ENCODE measurements around the gene CBFA2T3.

The CBFA2T3 gene

DNA sequence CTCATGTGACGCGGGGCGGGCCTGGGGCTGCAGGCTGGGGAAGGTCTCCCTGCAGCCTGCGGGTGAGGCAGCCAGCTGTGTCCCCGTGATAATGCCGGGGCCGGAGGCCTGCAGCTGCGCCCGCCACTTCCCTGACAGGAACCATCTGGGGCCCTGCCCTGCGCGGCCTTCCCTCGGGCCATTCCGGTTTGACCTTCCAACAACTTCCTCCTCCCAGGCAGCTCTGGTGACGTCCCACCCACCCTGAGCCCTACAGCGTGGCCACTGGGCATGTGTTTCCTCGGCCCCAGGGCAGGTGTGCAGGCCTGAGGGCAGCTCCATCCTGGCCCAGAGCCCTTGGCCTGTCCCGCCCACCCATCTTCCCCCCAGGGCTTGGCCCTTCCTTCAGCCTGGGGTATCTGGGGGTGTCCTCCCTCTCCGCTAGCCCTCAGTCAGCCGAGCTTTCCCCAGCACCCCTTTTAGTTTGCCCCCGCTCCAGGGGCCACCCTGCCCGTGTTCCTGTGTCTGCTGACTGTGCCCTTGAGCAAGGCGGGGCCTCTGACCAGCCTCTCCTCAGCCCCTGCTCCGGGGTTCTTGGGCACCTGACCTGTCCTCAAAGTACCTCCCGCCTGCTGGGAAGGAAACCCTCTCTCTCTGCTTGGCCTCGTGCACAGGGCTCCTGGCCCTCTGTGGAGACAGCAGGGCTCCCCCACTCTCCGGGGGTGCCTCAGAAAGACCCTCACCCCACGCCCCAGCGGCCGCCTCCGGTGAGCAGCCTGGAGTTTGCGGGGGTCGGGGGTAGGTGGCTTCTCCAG lies at the start of gene CBFA2T3:
CBFA2T3 (minus strand) TSS at position 190 of the 794 bp plus-strand sequence. CDS start 400 bp downstream, outside the sequence.
- H3K36me3 Mint-ChIP-seq, result no peaks in the 10 kb centered on the region
- H3K27me3 Mint-ChIP-seq, result peaks cover 12% of the 10 kb centered on the region
- no peak within 1 kb of the TSS for H3K4me3 Mint-ChIP-seq
- no peak within 1 kb of the TSS for H3K27ac Mint-ChIP-seq
- H3K9me3 Mint-ChIP-seq (ENCODE audit: low read depth), result no peaks in the 10 kb centered on the region
- no peaks in the 10 kb centered on the region for H3K4me1 Mint-ChIP-seq (ENCODE audit: low read depth)

DNA sequence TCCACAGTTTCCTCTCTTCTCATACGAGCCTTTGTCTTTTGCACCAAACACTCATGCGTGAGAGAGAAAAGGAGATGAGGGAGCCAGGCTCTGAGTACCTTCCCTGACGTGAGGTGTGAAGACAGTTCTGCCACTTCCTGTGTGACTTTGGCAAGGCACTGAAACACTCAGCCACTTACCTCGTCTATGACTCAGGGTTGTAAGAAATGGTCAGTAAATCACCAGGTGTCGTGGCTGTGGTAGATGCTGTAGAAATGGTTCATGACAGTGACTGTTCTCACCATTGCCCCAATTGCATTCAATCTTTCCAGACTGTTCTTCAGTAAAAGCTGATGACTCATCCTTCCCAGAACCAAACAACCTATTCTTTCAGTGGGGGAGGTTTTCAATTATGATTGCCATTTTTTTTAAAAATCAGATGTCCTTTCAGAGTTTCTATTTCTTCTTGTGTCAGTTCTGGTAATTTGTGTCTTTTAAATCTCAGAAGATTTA lies 49.2 kb upstream of the CBFA2T3 start:
- Mint-ChIP-seq H3K27me3 (peaks cover 2% of the 10 kb centered on the region), H3K4me1 (ENCODE audit: low read depth) (peaks cover 14% of the 10 kb centered on the region), H3K4me3 (peak overlapping the region; percentile 21), H3K27ac (peak overlapping the region; percentile 82), H3K36me3 (peaks cover 7% of the 10 kb centered on the region), H3K9me3 (ENCODE audit: low read depth) (peaks cover 13% of the 10 kb centered on the region)

DNA sequence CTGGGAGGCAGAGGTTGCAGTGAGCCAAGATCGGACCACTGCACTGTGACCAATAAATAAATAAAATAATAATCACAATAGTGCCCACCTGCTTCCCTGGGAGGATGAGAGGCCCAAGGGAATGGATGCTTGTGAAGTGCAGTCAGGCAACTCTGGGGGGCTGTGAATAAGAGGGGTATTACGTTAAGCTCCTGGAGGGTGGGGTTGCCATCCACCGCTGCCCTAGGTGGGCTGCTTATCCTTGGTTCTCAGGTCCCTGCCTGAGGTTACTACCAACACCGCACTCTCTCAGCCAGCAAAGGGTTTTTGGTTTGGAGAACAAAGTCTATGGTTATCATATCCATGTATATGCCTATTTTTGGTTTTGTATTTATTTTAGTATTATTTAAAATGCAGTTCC lies 48.6 kb upstream of the CBFA2T3 start:
- H3K4me1 Mint-ChIP-seq (ENCODE audit: low read depth), result peaks cover 10% of the 10 kb centered on the region

DNA sequence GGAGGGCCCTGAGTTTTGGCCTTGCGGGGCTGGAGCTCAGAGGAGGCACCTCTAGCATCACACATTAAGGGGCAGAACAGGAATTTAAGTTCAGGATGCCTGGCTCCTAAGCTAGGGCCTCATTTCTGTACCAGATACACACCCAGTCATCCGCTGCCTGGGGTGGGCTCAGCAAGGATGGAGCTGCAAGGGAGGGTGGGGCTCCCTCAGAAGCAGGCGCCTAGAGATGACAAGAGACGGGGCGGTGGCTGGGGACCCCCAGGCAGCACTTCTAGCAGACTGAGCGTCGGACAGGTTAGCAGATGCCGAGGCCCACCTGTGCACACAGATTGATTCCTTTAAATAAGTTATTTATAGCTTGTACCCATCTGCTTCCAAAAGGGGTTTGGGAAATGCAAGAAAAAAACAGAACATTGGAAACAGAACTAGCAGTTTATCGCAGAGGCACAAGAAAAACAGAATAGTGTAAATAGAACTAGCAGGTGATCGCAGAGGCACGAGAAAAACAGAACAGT lies 47.6 kb upstream of the CBFA2T3 start:
- Mint-ChIP-seq H3K4me1 (ENCODE audit: low read depth) (peaks cover 12% of the 10 kb centered on the region), H3K27me3 (peaks cover 2% of the 10 kb centered on the region), H3K27ac (no peak overlapping the region), H3K9me3 (ENCODE audit: low read depth) (peaks cover 10% of the 10 kb centered on the region), H3K4me3 (no peak overlapping the region), H3K36me3 (peaks cover 4% of the 10 kb centered on the region)

More for the DNA sequence above, 48.6 kb upstream of the CBFA2T3 start:
- Mint-ChIP-seq H3K27me3 (peaks cover 2% of the 10 kb centered on the region), H3K4me3 (no peak overlapping the region), H3K9me3 (ENCODE audit: low read depth) (peaks cover 10% of the 10 kb centered on the region), H3K27ac (peak overlapping the region; percentile 82), H3K36me3 (peaks cover 4% of the 10 kb centered on the region)

DNA sequence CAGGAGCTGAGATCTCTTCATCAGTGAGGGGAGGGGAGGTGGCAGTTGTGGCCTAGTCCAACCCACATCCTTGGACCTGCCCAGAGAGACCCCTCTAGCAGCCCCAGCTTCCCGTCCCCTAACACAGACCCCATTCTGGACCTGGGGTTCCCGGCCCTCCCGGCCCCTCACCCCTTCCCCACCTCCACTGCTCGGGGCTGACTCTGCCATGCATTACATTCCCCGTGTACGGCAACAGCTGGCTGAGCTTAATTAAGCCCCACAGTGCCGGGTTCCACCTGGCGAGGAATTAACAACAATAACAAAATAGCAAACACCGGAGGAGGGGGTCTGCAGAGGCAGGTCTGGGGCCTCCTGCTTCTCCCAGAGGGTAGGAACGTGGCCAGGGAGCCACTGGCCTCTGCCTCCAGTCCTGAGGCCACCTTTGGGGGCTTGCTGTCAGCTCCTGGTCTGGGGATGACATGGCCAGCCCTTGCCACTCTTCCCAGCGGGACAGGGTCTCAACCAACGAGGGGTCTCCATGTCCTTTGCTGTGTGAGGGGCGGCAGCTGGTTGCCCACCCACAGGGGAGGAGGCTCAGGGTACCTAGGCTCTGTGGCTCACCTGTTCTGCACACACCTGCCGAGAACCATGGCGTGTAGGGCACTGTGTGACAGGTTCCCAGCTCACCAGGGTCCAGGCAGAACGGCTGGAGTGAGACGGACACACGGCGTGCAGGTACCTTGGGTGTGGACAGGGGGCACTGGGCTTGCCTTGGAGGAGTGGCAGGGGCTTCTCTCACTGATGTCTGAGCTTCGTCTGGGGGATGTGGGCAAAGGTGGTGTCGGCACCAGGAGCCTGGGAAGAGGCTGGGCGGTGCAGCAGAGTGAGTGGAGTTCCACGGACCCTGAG lies 46.9 kb upstream of the CBFA2T3 start:
- Mint-ChIP-seq H3K9me3 (ENCODE audit: low read depth) (peaks cover 10% of the 10 kb centered on the region), H3K27ac (no peak overlapping the region), H3K36me3 (peaks cover 4% of the 10 kb centered on the region), H3K4me3 (no peak overlapping the region), H3K4me1 (ENCODE audit: low read depth) (peaks cover 12% of the 10 kb centered on the region), H3K27me3 (peaks cover 2% of the 10 kb centered on the region)

DNA sequence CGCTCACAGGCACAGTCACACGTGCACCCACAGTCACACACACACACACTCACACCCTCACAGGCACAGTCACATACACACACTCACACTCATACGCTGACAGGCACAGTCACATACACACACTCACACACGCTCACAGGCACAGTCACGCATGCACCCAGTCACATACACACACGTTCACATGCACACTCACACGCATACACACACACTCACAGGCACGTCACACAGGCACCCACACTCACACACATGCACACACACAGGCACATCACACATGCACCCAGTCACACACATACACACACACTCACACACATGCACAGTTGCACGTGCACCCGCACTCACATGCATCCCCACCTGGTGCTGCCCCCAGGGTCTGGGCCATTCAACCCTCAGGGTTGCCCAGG lies 46.1 kb upstream of the CBFA2T3 start:
- Mint-ChIP-seq H3K27me3 (peaks cover 2% of the 10 kb centered on the region), H3K4me1 (ENCODE audit: low read depth) (peaks cover 12% of the 10 kb centered on the region), H3K36me3 (peaks cover 4% of the 10 kb centered on the region), H3K27ac (peak overlapping the region; percentile 3), H3K4me3 (no peak overlapping the region), H3K9me3 (ENCODE audit: low read depth) (peaks cover 10% of the 10 kb centered on the region)

DNA sequence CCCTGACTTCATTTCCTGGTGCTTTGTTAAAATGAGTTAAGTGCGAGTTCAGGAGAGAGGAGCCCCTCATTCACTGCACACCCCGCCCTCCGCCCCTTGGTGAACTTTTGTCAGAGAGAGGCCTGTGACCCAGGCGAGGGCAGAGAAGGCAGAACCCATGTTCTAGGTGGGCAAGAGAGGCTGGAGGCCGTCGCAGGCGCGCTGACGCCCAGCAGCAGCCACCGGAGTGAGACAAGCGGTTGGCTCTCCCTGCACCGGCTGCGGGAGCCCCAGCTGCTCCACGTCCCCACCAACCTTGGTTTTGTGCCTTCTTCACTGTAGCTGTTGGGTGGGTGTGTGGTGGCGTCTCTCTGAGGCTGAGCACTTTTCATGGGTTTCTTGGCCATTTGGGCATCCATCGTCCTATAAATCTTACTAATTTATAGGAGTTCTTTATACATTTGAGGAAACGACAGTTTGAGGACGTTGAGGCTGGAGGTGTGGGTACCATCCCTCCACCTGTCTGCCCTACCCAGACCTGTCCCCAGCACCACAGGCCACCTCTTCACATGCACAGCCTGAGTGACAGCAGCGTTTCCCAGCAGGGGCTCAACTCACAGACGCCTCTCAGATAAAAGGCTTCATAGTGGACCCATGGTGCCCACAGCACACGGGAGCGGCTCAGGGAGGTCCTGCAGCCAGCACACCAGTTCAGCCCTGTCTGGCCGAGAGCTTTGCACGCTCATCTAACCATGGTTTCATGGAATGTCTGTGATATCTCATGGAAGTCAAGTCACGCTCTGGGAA lies 45.2 kb upstream of the CBFA2T3 start:
- Mint-ChIP-seq H3K36me3 (peaks cover under 1% of the 10 kb centered on the region), H3K27me3 (peaks cover under 1% of the 10 kb centered on the region), H3K4me1 (ENCODE audit: low read depth) (peaks cover 12% of the 10 kb centered on the region), H3K4me3 (no peak overlapping the region), H3K9me3 (ENCODE audit: low read depth) (peaks cover 6% of the 10 kb centered on the region), H3K27ac (no peak overlapping the region)

DNA sequence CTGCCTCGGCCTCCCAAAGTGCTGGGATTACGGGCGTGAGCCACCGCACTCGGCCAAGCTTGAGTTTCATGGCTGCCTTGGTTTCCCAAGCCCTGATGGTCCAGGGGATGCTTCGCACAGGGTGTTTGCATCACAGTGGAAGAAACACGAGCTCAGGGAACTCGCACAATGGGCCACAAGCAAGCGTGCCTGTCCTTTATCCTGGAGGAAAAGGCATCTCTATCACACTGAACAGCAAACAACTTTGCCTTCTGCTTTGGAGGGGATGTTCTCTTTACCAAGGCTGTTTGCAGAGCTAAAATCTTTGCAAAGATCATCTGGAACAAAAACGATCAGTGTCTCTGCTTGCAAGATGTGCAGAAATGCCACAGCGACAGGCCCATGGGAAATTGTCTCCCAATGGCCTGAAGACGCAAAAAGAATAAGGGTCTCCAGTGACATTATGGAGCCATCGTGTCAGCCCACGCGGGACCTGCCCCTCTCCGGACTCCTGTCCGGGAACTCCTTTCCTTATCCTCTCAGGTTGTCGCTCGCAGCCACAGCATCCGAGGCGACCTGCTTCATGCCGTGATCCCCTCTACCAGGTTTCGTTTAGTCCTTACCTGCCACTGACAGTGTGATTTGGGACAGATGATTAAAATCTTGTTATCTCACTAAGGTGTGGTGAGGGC lies 44.1 kb upstream of the CBFA2T3 start:
- Mint-ChIP-seq H3K4me3 (no peak overlapping the region), H3K36me3 (no peaks in the 10 kb centered on the region), H3K9me3 (ENCODE audit: low read depth) (no peaks in the 10 kb centered on the region), H3K27ac (no peak overlapping the region), H3K4me1 (ENCODE audit: low read depth) (peaks cover 5% of the 10 kb centered on the region), H3K27me3 (no peaks in the 10 kb centered on the region)

DNA sequence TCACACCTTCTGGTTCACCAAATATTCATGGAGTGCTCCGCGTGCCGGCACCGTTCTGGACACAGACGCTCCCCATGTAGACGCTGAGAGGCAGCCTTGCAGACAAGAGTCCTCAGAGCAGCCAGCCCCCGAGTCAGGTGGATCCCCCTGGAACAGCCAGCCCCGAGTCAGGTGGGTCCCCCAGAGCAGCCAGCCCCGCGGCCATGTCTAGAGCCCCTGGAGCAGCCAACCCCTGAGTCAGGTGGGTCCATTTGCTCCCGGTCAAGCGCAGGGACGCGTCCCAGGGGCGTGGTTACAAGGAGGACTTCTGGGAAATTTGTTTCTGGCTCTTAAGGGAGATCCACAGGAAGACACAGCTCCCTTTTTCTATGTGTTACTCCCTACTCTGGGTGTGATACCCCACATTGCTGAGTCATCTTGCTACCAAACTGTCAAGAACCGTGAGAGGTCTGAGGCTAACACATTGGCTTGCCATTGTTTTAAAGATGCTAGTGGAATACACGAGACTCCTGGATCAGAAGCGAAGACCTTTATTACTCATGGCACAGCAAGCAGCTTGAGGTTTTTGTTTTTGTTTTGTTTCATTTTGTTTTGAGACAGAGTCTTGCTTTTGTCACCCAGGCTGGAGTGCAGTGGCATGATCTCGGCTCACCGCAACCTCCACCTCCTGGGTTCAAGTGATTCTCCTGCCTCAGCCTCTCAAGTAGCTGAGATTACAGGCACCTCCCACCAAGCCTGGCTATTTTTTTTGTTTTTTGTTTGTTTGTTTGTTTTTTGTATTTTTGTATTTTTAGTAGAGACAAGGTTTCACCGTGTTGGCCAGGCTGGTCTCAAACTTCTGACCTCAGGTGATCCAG lies 43.3 kb upstream of the CBFA2T3 start:
- Mint-ChIP-seq H3K27ac (no peak overlapping the region), H3K36me3 (no peaks in the 10 kb centered on the region), H3K4me3 (no peak overlapping the region), H3K4me1 (ENCODE audit: low read depth) (peaks cover 2% of the 10 kb centered on the region), H3K27me3 (no peaks in the 10 kb centered on the region), H3K9me3 (ENCODE audit: low read depth) (no peaks in the 10 kb centered on the region)

DNA sequence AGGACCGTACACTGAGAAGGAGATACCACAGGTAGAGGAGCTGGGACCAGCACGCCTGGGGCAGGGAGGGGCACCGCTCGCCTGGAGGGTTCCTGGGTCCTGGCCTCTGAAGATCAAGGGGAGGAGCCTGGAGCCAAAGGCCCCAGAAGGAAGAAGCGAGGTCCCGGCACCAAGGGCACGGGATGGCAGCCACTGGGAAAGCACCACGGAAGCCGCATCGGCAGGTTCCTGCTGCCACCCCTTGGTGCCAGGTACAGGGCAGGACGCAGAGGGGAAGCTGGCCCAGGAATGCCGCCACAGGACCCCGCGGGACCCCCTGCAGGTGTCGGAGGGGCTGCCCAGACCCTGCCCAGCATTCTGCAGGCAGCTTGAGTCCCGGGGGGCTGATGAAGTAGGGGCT lies 42.5 kb upstream of the CBFA2T3 start:
- peaks cover 2% of the 10 kb centered on the region for H3K4me1 Mint-ChIP-seq (ENCODE audit: low read depth)
- H3K36me3 Mint-ChIP-seq, result no peaks in the 10 kb centered on the region
- no peaks in the 10 kb centered on the region for H3K9me3 Mint-ChIP-seq (ENCODE audit: low read depth)
- H3K4me3 Mint-ChIP-seq, result no peak overlapping the region
- no peaks in the 10 kb centered on the region for H3K27me3 Mint-ChIP-seq
- H3K27ac Mint-ChIP-seq, result no peak overlapping the region

DNA sequence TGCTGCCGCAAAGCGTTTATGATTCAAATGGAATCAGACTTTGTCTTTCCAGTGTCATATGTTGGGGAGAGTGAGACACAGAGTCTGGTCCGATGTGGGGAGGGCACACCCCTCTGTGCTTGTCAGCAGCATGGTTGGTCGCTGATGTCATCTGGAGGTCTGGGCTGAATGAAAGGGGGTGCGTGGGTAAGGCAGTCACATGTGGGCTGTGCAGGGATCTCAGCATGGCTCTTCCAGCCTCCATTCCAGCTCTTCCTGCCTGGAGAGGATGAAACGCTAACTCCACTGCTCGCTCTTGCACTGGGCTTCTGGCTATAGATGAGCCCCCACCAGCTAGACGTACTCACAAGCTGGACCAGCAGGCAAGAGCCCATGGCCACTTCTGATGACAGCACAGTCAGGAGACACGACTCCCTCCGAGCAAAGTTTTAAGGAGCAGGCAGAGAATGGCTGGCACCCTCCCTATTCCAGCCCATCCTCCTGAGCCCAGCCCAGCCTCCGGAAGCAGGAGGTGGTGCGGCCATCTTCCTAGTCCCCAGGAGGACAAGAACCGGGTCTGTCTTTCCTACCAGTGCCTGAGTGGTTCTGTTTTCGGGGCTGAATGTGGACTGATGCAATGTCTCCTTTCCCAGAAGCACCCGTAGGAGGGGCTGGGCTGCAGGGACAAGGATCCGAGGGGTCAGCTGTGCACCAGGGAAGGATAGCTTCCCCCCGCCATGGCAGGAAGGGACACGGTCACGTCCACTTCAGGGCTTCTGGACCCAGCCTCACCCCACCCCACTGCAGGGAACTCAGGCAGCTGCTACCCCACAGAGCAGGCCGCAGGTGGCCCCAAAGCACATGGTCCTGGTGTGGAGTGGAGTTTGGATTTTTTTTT lies 41.5 kb upstream of the CBFA2T3 start:
- H3K9me3 Mint-ChIP-seq (ENCODE audit: low read depth), result no peaks in the 10 kb centered on the region
- peaks cover 2% of the 10 kb centered on the region for H3K27me3 Mint-ChIP-seq
- H3K4me1 Mint-ChIP-seq (ENCODE audit: low read depth), result peaks cover 2% of the 10 kb centered on the region
- H3K27ac Mint-ChIP-seq, result no peak overlapping the region
- H3K4me3 Mint-ChIP-seq, result no peak overlapping the region
- H3K36me3 Mint-ChIP-seq, result no peaks in the 10 kb centered on the region

DNA sequence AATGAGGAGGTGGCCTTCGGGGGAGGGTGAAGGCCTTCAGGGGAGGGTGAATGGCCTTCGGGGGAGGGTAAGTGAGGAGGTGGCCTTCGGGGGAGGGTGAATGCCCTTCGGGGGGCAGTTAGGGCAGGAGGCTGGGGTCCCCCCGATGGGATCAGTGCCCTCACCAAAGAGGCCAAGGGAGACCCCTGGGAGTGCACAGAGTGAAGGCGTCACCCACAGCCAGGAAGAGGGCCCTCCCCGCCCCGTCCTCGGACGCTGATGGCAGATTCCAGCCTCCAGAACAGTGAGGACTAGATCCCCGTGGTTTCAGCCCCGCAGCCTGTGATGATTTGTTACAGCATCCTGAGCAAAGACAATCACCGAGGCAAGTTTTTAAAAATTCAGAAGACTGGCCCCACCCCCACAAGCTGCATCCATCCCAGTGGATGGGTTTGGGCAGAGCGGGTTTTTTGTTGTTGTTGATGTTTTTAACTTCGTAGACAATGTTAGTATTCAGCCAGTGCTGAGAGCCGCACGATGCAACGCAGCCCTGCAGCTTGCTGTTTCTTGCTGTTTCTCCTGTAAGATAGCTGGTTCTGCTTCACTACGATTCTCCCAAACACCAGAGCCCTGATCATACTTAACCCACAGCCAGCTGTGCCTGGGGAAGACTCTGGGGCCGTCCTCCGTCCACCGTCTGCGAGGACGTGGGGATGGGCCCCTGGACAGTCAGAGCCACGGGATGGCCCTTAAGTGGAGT lies 40.7 kb upstream of the CBFA2T3 start:
- no peak overlapping the region for H3K4me3 Mint-ChIP-seq
- no peak overlapping the region for H3K27ac Mint-ChIP-seq
- H3K27me3 Mint-ChIP-seq, result peaks cover 6% of the 10 kb centered on the region
- H3K4me1 Mint-ChIP-seq (ENCODE audit: low read depth), result peaks cover 2% of the 10 kb centered on the region
- no peaks in the 10 kb centered on the region for H3K36me3 Mint-ChIP-seq
- no peaks in the 10 kb centered on the region for H3K9me3 Mint-ChIP-seq (ENCODE audit: low read depth)
